Panc1 (cell line): Measurements from ENCODE around the gene GRM4.

Source experiments
- CTCF ChIP-seq: fragments of 450-650 bp; IDR thresholded peaks from 2 replicates; pipeline ENCODE4 v1.5.1; 2017; ENCODE audit warnings: mild to moderate bottlenecking
- POLR2AphosphoS5 ChIP-seq: IDR thresholded peaks from 2 replicates; pipeline ENCODE4 v1.6.1; 2012; ENCODE audit warnings: mild to moderate bottlenecking, low read depth, low read length, moderate library complexity
- REST ChIP-seq, 2 experiments: IDR thresholded peaks; 2 replicates each; pipeline ENCODE4 v1.6.1; 2011 to 2012; ENCODE audit warnings: low read depth in 2 of 2, control low read depth in 1 of 2, low read length in 1 of 2, mild to moderate bottlenecking in 1 of 2, moderate library complexity in 1 of 2; ENCODE audit not compliant: insufficient read depth in 1 of 2
- SIN3A ChIP-seq: IDR thresholded peaks from 2 replicates; pipeline ENCODE4 v1.6.1; 2012; ENCODE audit warnings: low read depth, mild to moderate bottlenecking, low read length, moderate library complexity, borderline replicate concordance; ENCODE audit not compliant: insufficient read depth
- TCF7L2 ChIP-seq: IDR thresholded peaks from 2 replicates; pipeline ENCODE4 v1.6.1; 2011; ENCODE audit warnings: mild to moderate bottlenecking, low read depth, low read length, inconsistent platforms

- TF ChIP-seq SIN3A (no peak), CTCF (no peak), POLR2AphosphoS5 (no peak), TCF7L2 (no peak), REST (IDR thresholded peaks at IDR 0.05; ENCODE audit: insufficient read depth in 1 of 2, low read depth in 2 of 2, low read length in 1 of 2) (no peak)
Observed at GRCh38 chr6:34128045-34128444, 17.8 kb downstream of the GRM4 start.
